GM23248 (cell line): Measurements from ENCODE around the gene TBC1D25. TPM values are rescaled to one million over a fixed set of nuclear protein-coding genes. Genes with fewer than 3 reads are reported as not detected.

Experiments used
- DNase-seq: peaks from one replicate; pipeline ENCODE4 v3.0.0-alpha.2; 2015
- H2AFZ ChIP-seq: fragments of 200-600 bp; sonication (generic); 2 replicates; pipeline ENCODE4 v1.6.1; 2016; ENCODE audit warnings: antibody characterized with exemption
- H3F3A ChIP-seq: fragments of 200-600 bp; sonication (generic); 2 replicates; pipeline ENCODE4 v1.6.1; 2016; ENCODE audit warnings: mild to moderate bottlenecking, antibody characterized with exemption, mixed run types; ENCODE audit not compliant: insufficient read depth
- H3K27ac ChIP-seq: fragments of 200-600 bp; sonication (generic); 2 replicates; pipeline ENCODE4 v1.5.1; 2016; ENCODE audit warnings: mild to moderate bottlenecking
- H3K27me3 ChIP-seq: fragments of 200-600 bp; sonication (generic); replicated peaks from 2 replicates; pipeline ENCODE4 v1.6.1; 2016; ENCODE audit warnings: mild to moderate bottlenecking; ENCODE audit not compliant: insufficient read depth
- H3K36me3 ChIP-seq: fragments of 200-600 bp; sonication (generic); 2 replicates; pipeline ENCODE4 v1.6.1; 2016; ENCODE audit warnings: low read depth, mild to moderate bottlenecking
- H3K4me1 ChIP-seq: fragments of 200-600 bp; sonication (generic); 2 replicates; pipeline ENCODE4 v1.6.1; 2016; ENCODE audit warnings: mild to moderate bottlenecking; ENCODE audit not compliant: insufficient read depth
- H3K4me2 ChIP-seq: fragments of 200-600 bp; sonication (generic); one replicate; pipeline ENCODE4 v1.6.1; 2016; ENCODE audit warnings: mild to moderate bottlenecking; ENCODE audit not compliant: unreplicated experiment
- H3K4me3 ChIP-seq: fragments of 200-600 bp; sonication (generic); 2 replicates; pipeline ENCODE4 v1.5.1; 2016; ENCODE audit warnings: mild to moderate bottlenecking
- H3K79me2 ChIP-seq: fragments of 200-600 bp; sonication (generic); 2 replicates; pipeline ENCODE4 v1.6.1; 2016; ENCODE audit warnings: mild to moderate bottlenecking; ENCODE audit not compliant: insufficient read depth
- H3K9ac ChIP-seq: fragments of 200-600 bp; sonication (generic); 2 replicates; pipeline ENCODE4 v1.6.1; 2016; ENCODE audit warnings: mild to moderate bottlenecking
- H3K9me2 ChIP-seq: fragments of 200-600 bp; sonication (generic); 2 replicates; pipeline ENCODE4 v1.6.1; 2016; ENCODE audit warnings: mixed run types, mild to moderate bottlenecking, moderate library complexity; ENCODE audit not compliant: insufficient read depth
- H3K9me3 ChIP-seq: fragments of 200-600 bp; sonication (generic); one replicate; pipeline ENCODE4 v1.6.1; 2017; ENCODE audit warnings: low read depth
- H4K20me1 ChIP-seq: fragments of 200-600 bp; sonication (generic); 2 replicates; pipeline ENCODE4 v1.6.0; 2016; ENCODE audit not compliant: insufficient read depth
- EZH2 ChIP-seq: fragments of 200-600 bp; sonication (generic); IDR thresholded peaks from 2 replicates; pipeline ENCODE4 v1.6.1; 2018; ENCODE audit warnings: antibody characterized with exemption, mild to moderate bottlenecking; ENCODE audit not compliant: insufficient read depth, poor library complexity, severe bottlenecking
- EZH2phosphoT487 ChIP-seq: fragments of 200-600 bp; sonication (generic); IDR thresholded peaks from 2 replicates; pipeline ENCODE4 v1.6.1; 2018; ENCODE audit warnings: antibody characterized with exemption, moderate library complexity, mild to moderate bottlenecking, low read depth; ENCODE audit not compliant: insufficient read depth
- WGBS, 2 experiments: methylation state at CpG; one replicate each; pipeline ENCODE4 v1.1.6; 2015 to 2017; ENCODE audit warnings: low lambda C conversion rate in 2 of 2, low coverage in 1 of 2; ENCODE audit errors: missing lambda C conversion rate in 2 of 2; 5-methylcytosine and 5-hydroxymethylcytosine counted together
- in situ Hi-C: fragments of 300-500 bp; cut with MboI; formaldehyde crosslinking; loops from 2 replicates; pipeline ENCODE4 v1.15.0; 2020
- polyA plus RNA-seq: library from polyadenylated mRNA; unstranded; fragments of >200 nt; fragmentation: Nextera tagmentation; extraction: Ambion mirVana; gene quantifications from 2 replicates; pipeline ENCODE4 v1.2.1, GENCODE V29; 2016
- total RNA-seq: library from RNA; depleted of rRNA; stranded (reverse); fragments of >200 nt; shearing (Covaris generic); gene quantifications from 2 replicates; pipeline ENCODE4 v1.2.3, GENCODE V29; 2014

The TBC1D25 gene
- total and polyA plus RNA-seq, 2 experiments from 2014 or later = 7.9 to 8.6 TPM

- Histone ChIP-seq H3K27me3 (no peaks in the 10 kb centered on the region), H3K9me2 (no peaks in the 10 kb centered on the region), H3K79me2 (no peaks in the 10 kb centered on the region), H4K20me1 (no peaks in the 10 kb centered on the region), H3K4me2 (peak overlapping the region; percentile 28), H2AFZ (peak overlapping the region; percentile 65), H3K9me3 (no peaks in the 10 kb centered on the region), H3F3A (no peaks in the 10 kb centered on the region), H3K27ac (peak overlapping the region; percentile 26), H3K9ac (no peak overlapping the region), H3K4me1 (peaks cover 15% of the 10 kb centered on the region), H3K36me3 (no peaks in the 10 kb centered on the region), H3K4me3 (no peak overlapping the region)
- in situ Hi-C loops = no loop called here
- TF ChIP-seq EZH2phosphoT487 (no peak), EZH2 (no peak)
- peak; percentile 64 for DNase-seq
- 7% methylated on average over 9 of the region's 9 CpGs for WGBS, 2 experiments
These were observed 51.8 kb downstream of the TBC1D25 start for GRCh38 chrX:48591255-48591791.

- H3K4me2 ChIP-seq = no peak overlapping the region
- no peaks in the 10 kb centered on the region for H3K27me3 ChIP-seq
- TF ChIP-seq EZH2 (no peak), EZH2phosphoT487 (no peak)
- H3K4me1 ChIP-seq = peaks cover 15% of the 10 kb centered on the region
- 0 out of 2 replicates have a peak overlapping the region, but pooled peaks have one; percentile 19 for H2AFZ ChIP-seq
- H3K79me2 ChIP-seq = no peaks in the 10 kb centered on the region
- no peaks in the 10 kb centered on the region for H3K9me2 ChIP-seq
- no peak overlapping the region for H3K4me3 ChIP-seq
- H3K9ac ChIP-seq = no peak overlapping the region
- H3K36me3 ChIP-seq = no peaks in the 10 kb centered on the region
- in situ Hi-C loops = no loop called here
- H3K9me3 ChIP-seq = no peaks in the 10 kb centered on the region
- 70 to 74% methylated on average over 5 of the region's 5 CpGs for WGBS, 2 experiments
- no peaks in the 10 kb centered on the region for H4K20me1 ChIP-seq
- H3F3A ChIP-seq = no peaks in the 10 kb centered on the region
- no peak for DNase-seq
- H3K27ac ChIP-seq = no peak overlapping the region
These were observed 53.5 kb downstream of the TBC1D25 start for GRCh38 chrX:48592971-48593370.

GRCh38 chrX:48595929-48596328 is 56.4 kb downstream of the TBC1D25 start:
- H3K27me3 ChIP-seq = no peaks in the 10 kb centered on the region
- peaks cover 13% of the 10 kb centered on the region for H3K4me1 ChIP-seq
- H4K20me1 ChIP-seq = no peaks in the 10 kb centered on the region
- DNase-seq = no peak
- H3K9me2 ChIP-seq = no peaks in the 10 kb centered on the region
- no peak overlapping the region for H2AFZ ChIP-seq
- H3K4me3 ChIP-seq = no peak overlapping the region
- TF ChIP-seq EZH2 (no peak), EZH2phosphoT487 (no peak)
- no peak overlapping the region for H3K4me2 ChIP-seq
- no peak overlapping the region for H3K27ac ChIP-seq
- H3K9me3 ChIP-seq = no peaks in the 10 kb centered on the region
- no peak overlapping the region for H3K9ac ChIP-seq
- H3F3A ChIP-seq = no peaks in the 10 kb centered on the region
- no peaks in the 10 kb centered on the region for H3K36me3 ChIP-seq
- WGBS, 2 experiments = 52 to 59% methylated on average over 2 of the region's 2 CpGs
- H3K79me2 ChIP-seq = peaks cover 14% of the 10 kb centered on the region
- in situ Hi-C loops = no loop called here

- H3K9ac ChIP-seq = peak within 1 kb of the TSS; percentile 97
- in situ Hi-C loops = no loop called here
- H3K9me2 ChIP-seq = no peaks in the 10 kb centered on the region
- peak within 1 kb of the TSS; percentile 74 for H2AFZ ChIP-seq
- no peak for TF ChIP-seq EZH2
- TF ChIP-seq EZH2phosphoT487 = no peak
- no peaks in the 10 kb centered on the region for H4K20me1 ChIP-seq
- H3K27me3 ChIP-seq = no peaks in the 10 kb centered on the region
- peaks cover 14% of the 10 kb centered on the region for H3K79me2 ChIP-seq
- no peaks in the 10 kb centered on the region for H3K36me3 ChIP-seq
- peaks cover 4% of the 10 kb centered on the region; the same call in 1 of the 2 replicates for H3K4me1 ChIP-seq
- peak within 1 kb of the TSS; percentile 98 for H3K27ac ChIP-seq
- 0 to 4% methylated on average over 37 to 46 of the region's 62 CpGs for WGBS, 2 experiments
- peak; percentile 93 for DNase-seq
- H3K9me3 ChIP-seq = no peaks in the 10 kb centered on the region
- peak within 1 kb of the TSS; percentile 65 for H3K4me2 ChIP-seq
- H3K4me3 ChIP-seq = peak within 1 kb of the TSS; percentile 82
- H3F3A ChIP-seq = no peaks in the 10 kb centered on the region
These were observed 58.1 kb downstream of the TBC1D25 start, which contains the start of gene WDR13 for GRCh38 chrX:48597353-48598264. Gene WDR13, plus strand, starts transcription at chrX:48597492. Its CDS starts 505 bp downstream, at chrX:48597997.
